WTC11 (cell line): Measurements from ENCODE around the gene PLLP. TPM values are rescaled to one million over a fixed set of nuclear protein-coding genes. Genes with fewer than 3 reads are reported as not detected.
A peak's percentile ranks its signal among the peaks of the same experiment; 100 is the strongest.
"Not testable (repeated sequence)": the region's sequence is repeated elsewhere in the genome, so short reads cannot be mapped to it uniquely, and the experiment has no call there.

Source experiments
- ATAC-seq: fragments of 200-7000 bp; cut with Tn5 transposase; 2 replicates; pipeline ENCODE4 v1.10.0; 2021; ENCODE audit warnings: mild to moderate bottlenecking, moderate library complexity
- CTCF ChIA-PET: fragments of 300-600 bp; sonication (Branson Sonifier 250); formaldehyde crosslinking; loops from one replicate; lab custom pipeline; 2021; ENCODE audit warnings: antibody characterized with exemption; lab: Charles Lee
- POLR2A ChIA-PET: fragments of 350-600 bp; sonication (Branson Sonifier 250); formaldehyde crosslinking; loops from one replicate; lab custom pipeline; 2021; ENCODE audit warnings: antibody characterized with exemption; lab: Charles Lee
- DNase-seq: peaks from one replicate; pipeline ENCODE4 v3.0.0; 2021; ENCODE audit warnings: low spot score
- H3K27ac Mint-ChIP-seq: 2 replicates; pipeline ENCODE4 v1.8.0; 2021; ENCODE audit warnings: mixed read lengths
- H3K27me3 Mint-ChIP-seq: 2 replicates; pipeline ENCODE4 v1.8.0; 2021; ENCODE audit warnings: low read depth, mild to moderate bottlenecking, moderate library complexity, mixed read lengths
- H3K36me3 Mint-ChIP-seq: 2 replicates; pipeline ENCODE4 v1.8.0; 2021; ENCODE audit warnings: mixed read lengths
- H3K4me1 Mint-ChIP-seq: 2 replicates; pipeline ENCODE4 v1.8.0; 2022; ENCODE audit warnings: mixed read lengths
- H3K4me3 Mint-ChIP-seq: 2 replicates; pipeline ENCODE4 v1.8.0; 2021; ENCODE audit warnings: mild to moderate bottlenecking, moderate library complexity, mixed read lengths
- H3K9me3 Mint-ChIP-seq: 2 replicates; pipeline ENCODE4 v1.8.0; 2021; ENCODE audit warnings: mixed read lengths
- ATF1 ChIP-seq: sonication (generic); formaldehyde crosslinking; IDR thresholded peaks from 2 replicates; pipeline ENCODE4 v1.8.1; 2023; ENCODE audit warnings: mild to moderate bottlenecking, moderate library complexity, missing genetic modification reagents
- CREB1 ChIP-seq: sonication (generic); formaldehyde crosslinking; IDR thresholded peaks from 2 replicates; pipeline ENCODE4 v1.8.0; 2023; ENCODE audit warnings: mild to moderate bottlenecking, missing genetic modification reagents
- EMX1 ChIP-seq: fragments of 250-450 bp; sonication (Bioruptor Pico); IDR thresholded peaks from 2 replicates; pipeline ENCODE4 v1.8.0; 2021; ENCODE audit warnings: mild to moderate bottlenecking
- FOXP1 ChIP-seq: sonication (generic); formaldehyde crosslinking; IDR thresholded peaks from 2 replicates; pipeline ENCODE4 v1.8.0; 2022; ENCODE audit warnings: missing genetic modification reagents, mild to moderate bottlenecking, moderate library complexity, borderline replicate concordance
- GTF2I ChIP-seq: fragments of 250-450 bp; sonication (Bioruptor Pico); conservative IDR thresholded peaks from 2 replicates; pipeline ENCODE4 v1.4.0; 2021; ENCODE audit warnings: mild to moderate bottlenecking
- NFE2L1 ChIP-seq: sonication (generic); formaldehyde crosslinking; IDR thresholded peaks from 2 replicates; pipeline ENCODE4 v1.8.1; 2023; ENCODE audit warnings: missing genetic modification reagents
- NR2C2 ChIP-seq: sonication (generic); formaldehyde crosslinking; IDR thresholded peaks from 2 replicates; pipeline ENCODE4 v1.8.0; 2022; ENCODE audit warnings: mild to moderate bottlenecking, missing genetic modification reagents
- RORB ChIP-seq: fragments of 250-450 bp; sonication (Bioruptor Pico); IDR thresholded peaks from 2 replicates; pipeline ENCODE4 v1.9.0; 2021; ENCODE audit warnings: mild to moderate bottlenecking
- SOX15 ChIP-seq: fragments of 250-450 bp; sonication (Bioruptor Pico); IDR thresholded peaks from 2 replicates; pipeline ENCODE4 v1.9.0; 2021; ENCODE audit warnings: mild to moderate bottlenecking
- TP53 ChIP-seq: sonication (generic); formaldehyde crosslinking; IDR thresholded peaks from 2 replicates; pipeline ENCODE4 v1.8.1; 2023; ENCODE audit warnings: mild to moderate bottlenecking, missing genetic modification reagents
- ZNF219 ChIP-seq: sonication (generic); formaldehyde crosslinking; IDR thresholded peaks from 2 replicates; pipeline ENCODE4 v1.8.0; 2023; ENCODE audit warnings: missing genetic modification reagents, mild to moderate bottlenecking, borderline replicate concordance
- total RNA-seq: library from RNA; stranded (reverse); gene quantifications from 3 replicates; pipeline ENCODE4 v1.2.3, GENCODE V29; 2021
- TF ChIP-seq, protein P1 (sequence below): fragments of 250-450 bp; sonication (Bioruptor Pico); IDR thresholded peaks from 2 replicates; pipeline ENCODE4 v1.9.0; 2021; ENCODE audit warnings: mild to moderate bottlenecking, borderline replicate concordance
- TF ChIP-seq, protein P2 (sequence below): sonication (generic); formaldehyde crosslinking; conservative IDR thresholded peaks from 2 replicates; pipeline ENCODE4 v1.8.1; 2022; ENCODE audit warnings: mild to moderate bottlenecking, missing genetic modification reagents
- TF ChIP-seq, protein P3 (sequence below): sonication (generic); formaldehyde crosslinking; IDR thresholded peaks from 2 replicates; pipeline ENCODE4 v1.8.1; 2023; ENCODE audit warnings: mild to moderate bottlenecking, missing genetic modification reagents, borderline replicate concordance
- TF ChIP-seq, protein P4 (sequence below): sonication (generic); formaldehyde crosslinking; IDR thresholded peaks from 2 replicates; pipeline ENCODE4 v1.8.0; 2022; ENCODE audit warnings: mild to moderate bottlenecking, missing genetic modification reagents
- TF ChIP-seq, protein P5 (sequence below): sonication (generic); formaldehyde crosslinking; IDR thresholded peaks from 2 replicates; pipeline ENCODE4 v1.8.1; 2022; ENCODE audit warnings: low read depth, mild to moderate bottlenecking, moderate library complexity, missing genetic modification reagents, borderline replicate concordance

The PLLP gene
- total RNA-seq, 1 experiment from 2014 or later: 2.8 TPM

DNA sequence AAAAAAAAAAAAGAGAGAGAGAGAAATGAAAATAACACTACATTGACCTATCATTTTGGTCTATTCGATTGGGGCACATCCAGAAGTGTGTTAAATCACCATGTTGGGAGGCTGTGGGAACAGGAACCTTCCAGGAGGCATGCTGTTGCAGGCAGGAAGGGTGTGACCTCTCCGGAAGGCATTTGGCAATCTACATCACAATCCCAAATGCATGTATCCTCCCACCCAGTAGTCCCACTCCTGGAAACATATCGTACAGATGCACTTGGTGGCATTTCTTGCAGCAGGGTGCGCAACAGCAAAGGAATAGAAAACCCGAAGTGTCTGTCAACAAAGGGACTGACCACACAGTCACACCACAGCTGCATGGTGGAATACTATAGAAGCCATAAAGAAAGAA, 7.9 kb downstream of the PLLP start:
- Mint-ChIP-seq H3K4me3 (no peak overlapping the region), H3K36me3 (no peaks in the 10 kb centered on the region), H3K9me3 (no peaks in the 10 kb centered on the region), H3K4me1 (peaks cover 16% of the 10 kb centered on the region), H3K27ac (peak overlapping the region; percentile 66; the same call in 1 of the 2 replicates), H3K27me3 (peaks cover 2% of the 10 kb centered on the region)
- DNase-seq (no peak), ATAC-seq (no peak)
- ChIA-PET POLR2A (no interaction called here), CTCF (no interaction called here)
- TF ChIP-seq, protein P1, sequence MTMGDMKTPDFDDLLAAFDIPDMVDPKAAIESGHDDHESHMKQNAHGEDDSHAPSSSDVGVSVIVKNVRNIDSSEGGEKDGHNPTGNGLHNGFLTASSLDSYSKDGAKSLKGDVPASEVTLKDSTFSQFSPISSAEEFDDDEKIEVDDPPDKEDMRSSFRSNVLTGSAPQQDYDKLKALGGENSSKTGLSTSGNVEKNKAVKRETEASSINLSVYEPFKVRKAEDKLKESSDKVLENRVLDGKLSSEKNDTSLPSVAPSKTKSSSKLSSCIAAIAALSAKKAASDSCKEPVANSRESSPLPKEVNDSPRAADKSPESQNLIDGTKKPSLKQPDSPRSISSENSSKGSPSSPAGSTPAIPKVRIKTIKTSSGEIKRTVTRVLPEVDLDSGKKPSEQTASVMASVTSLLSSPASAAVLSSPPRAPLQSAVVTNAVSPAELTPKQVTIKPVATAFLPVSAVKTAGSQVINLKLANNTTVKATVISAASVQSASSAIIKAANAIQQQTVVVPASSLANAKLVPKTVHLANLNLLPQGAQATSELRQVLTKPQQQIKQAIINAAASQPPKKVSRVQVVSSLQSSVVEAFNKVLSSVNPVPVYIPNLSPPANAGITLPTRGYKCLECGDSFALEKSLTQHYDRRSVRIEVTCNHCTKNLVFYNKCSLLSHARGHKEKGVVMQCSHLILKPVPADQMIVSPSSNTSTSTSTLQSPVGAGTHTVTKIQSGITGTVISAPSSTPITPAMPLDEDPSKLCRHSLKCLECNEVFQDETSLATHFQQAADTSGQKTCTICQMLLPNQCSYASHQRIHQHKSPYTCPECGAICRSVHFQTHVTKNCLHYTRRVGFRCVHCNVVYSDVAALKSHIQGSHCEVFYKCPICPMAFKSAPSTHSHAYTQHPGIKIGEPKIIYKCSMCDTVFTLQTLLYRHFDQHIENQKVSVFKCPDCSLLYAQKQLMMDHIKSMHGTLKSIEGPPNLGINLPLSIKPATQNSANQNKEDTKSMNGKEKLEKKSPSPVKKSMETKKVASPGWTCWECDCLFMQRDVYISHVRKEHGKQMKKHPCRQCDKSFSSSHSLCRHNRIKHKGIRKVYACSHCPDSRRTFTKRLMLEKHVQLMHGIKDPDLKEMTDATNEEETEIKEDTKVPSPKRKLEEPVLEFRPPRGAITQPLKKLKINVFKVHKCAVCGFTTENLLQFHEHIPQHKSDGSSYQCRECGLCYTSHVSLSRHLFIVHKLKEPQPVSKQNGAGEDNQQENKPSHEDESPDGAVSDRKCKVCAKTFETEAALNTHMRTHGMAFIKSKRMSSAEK (CRISPR knock-in tag): no peak
- TF ChIP-seq, protein P2, sequence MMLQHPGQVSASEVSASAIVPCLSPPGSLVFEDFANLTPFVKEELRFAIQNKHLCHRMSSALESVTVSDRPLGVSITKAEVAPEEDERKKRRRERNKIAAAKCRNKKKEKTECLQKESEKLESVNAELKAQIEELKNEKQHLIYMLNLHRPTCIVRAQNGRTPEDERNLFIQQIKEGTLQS (CRISPR knock-in tag): no peak
- no peak for TF ChIP-seq NFE2L1 (CRISPR knock-in tag)
- TF ChIP-seq GTF2I (CRISPR knock-in tag): no peak
- TF ChIP-seq, protein P3, sequence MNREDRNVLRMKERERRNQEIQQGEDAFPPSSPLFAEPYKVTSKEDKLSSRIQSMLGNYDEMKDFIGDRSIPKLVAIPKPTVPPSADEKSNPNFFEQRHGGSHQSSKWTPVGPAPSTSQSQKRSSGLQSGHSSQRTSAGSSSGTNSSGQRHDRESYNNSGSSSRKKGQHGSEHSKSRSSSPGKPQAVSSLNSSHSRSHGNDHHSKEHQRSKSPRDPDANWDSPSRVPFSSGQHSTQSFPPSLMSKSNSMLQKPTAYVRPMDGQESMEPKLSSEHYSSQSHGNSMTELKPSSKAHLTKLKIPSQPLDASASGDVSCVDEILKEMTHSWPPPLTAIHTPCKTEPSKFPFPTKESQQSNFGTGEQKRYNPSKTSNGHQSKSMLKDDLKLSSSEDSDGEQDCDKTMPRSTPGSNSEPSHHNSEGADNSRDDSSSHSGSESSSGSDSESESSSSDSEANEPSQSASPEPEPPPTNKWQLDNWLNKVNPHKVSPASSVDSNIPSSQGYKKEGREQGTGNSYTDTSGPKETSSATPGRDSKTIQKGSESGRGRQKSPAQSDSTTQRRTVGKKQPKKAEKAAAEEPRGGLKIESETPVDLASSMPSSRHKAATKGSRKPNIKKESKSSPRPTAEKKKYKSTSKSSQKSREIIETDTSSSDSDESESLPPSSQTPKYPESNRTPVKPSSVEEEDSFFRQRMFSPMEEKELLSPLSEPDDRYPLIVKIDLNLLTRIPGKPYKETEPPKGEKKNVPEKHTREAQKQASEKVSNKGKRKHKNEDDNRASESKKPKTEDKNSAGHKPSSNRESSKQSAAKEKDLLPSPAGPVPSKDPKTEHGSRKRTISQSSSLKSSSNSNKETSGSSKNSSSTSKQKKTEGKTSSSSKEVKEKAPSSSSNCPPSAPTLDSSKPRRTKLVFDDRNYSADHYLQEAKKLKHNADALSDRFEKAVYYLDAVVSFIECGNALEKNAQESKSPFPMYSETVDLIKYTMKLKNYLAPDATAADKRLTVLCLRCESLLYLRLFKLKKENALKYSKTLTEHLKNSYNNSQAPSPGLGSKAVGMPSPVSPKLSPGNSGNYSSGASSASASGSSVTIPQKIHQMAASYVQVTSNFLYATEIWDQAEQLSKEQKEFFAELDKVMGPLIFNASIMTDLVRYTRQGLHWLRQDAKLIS (CRISPR knock-in tag): no peak
- TF ChIP-seq EMX1 (CRISPR knock-in tag): no peak
- no peak for TF ChIP-seq FOXP1 (CRISPR knock-in tag)
- no peak for TF ChIP-seq CREB1 (CRISPR knock-in tag)
- no peak for TF ChIP-seq SOX15 (CRISPR knock-in tag)
- TF ChIP-seq NR2C2 (CRISPR knock-in tag): no peak
- no peak for TF ChIP-seq ZNF219 (CRISPR knock-in tag)
- TF ChIP-seq ATF1: no peak
- TF ChIP-seq RORB (CRISPR knock-in tag): no peak
- TF ChIP-seq, protein P4, sequence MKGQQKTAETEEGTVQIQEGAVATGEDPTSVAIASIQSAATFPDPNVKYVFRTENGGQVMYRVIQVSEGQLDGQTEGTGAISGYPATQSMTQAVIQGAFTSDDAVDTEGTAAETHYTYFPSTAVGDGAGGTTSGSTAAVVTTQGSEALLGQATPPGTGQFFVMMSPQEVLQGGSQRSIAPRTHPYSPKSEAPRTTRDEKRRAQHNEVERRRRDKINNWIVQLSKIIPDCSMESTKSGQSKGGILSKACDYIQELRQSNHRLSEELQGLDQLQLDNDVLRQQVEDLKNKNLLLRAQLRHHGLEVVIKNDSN (CRISPR knock-in tag): no peak
- TF ChIP-seq, protein P5, sequence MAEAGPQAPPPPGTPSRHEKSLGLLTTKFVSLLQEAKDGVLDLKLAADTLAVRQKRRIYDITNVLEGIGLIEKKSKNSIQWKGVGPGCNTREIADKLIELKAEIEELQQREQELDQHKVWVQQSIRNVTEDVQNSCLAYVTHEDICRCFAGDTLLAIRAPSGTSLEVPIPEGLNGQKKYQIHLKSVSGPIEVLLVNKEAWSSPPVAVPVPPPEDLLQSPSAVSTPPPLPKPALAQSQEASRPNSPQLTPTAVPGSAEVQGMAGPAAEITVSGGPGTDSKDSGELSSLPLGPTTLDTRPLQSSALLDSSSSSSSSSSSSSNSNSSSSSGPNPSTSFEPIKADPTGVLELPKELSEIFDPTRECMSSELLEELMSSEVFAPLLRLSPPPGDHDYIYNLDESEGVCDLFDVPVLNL (CRISPR knock-in tag): no peak
- no peak for TF ChIP-seq TP53

DNA sequence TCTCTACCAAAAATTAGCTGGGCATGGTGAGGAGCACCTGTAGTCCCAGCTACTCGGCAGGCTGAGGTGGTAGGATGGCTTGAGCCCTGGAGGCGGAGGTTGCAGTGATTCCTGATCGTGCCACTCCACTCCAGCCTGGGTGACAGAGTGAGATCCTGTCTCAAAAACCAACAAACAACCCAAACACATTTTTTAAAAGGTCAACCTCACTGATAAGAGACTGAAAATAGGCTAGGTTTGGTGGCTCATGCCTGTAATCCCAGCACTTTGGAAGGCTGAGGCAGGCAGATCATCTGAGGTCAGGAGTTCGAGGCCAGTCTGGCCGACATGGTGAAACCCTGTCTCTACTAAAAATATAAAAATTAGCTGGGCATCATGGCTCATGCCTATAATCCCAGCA, 8.5 kb downstream of the PLLP start:
- ATAC-seq, H3K27me3 Mint-ChIP-seq, H3K27ac Mint-ChIP-seq, DNase-seq, H3K36me3 Mint-ChIP-seq, H3K9me3 Mint-ChIP-seq, H3K4me3 Mint-ChIP-seq, CTCF ChIA-PET, POLR2A ChIA-PET: not testable (repeated sequence)
- H3K4me1 Mint-ChIP-seq: peaks cover 16% of the 10 kb centered on the region
